Body of pancreas (tissue), 4 donors: ENCODE results near the gene PALM2AKAP2. TPM values are rescaled to one million over a fixed set of nuclear protein-coding genes. Genes with fewer than 3 reads are reported as not detected.

Source experiments
- ATAC-seq: fragments of 150-250 bp; one replicate; pipeline ENCODE4 v1.9.1; 2016
- DNase-seq, 4 donors: peaks; one replicate each; pipeline ENCODE4 v3.0.0-alpha.2; 2019
- H3K27ac ChIP-seq, 4 donors: fragments of 200-600 bp; sonication (generic); 1 replicate in 3 of 4; 2 replicates in 1 of 4; pipeline versions ENCODE4 v1.5.1 to v1.6.1; 2016 to 2019; ENCODE audit warnings: mild to moderate bottlenecking in 1 of 4, mixed read lengths in 1 of 4, moderate library complexity in 1 of 4
- H3K27me3 ChIP-seq, 2 donors: fragments of 200-600 bp; sonication (generic); one replicate each; pipeline ENCODE4 v1.6.0; 2016; ENCODE audit warnings: mild to moderate bottlenecking in 1 of 2
- H3K36me3 ChIP-seq, 2 donors: fragments of 200-600 bp; sonication (generic); replicated peaks in 1 of 2; 2 replicates each; pipeline ENCODE4 v1.5.1; 2016; ENCODE audit warnings: low read depth in 2 of 2; ENCODE audit not compliant: insufficient read depth in 1 of 2
- H3K4me1 ChIP-seq: fragments of 200-600 bp; sonication (generic); one replicate; pipeline ENCODE4 v1.6.0; 2016
- H3K4me3 ChIP-seq, 2 donors: fragments of 200-600 bp; sonication (generic); 1 replicate in 1 of 2; 2 replicates in 1 of 2; pipeline ENCODE4 v1.5.1; 2016 to 2019
- H3K9me3 ChIP-seq, 3 donors: fragments of 200-600 bp; sonication (generic); 1 replicate in 2 of 3; 2 replicates in 1 of 3; pipeline ENCODE4 v1.5.1; 2016
- POLR2A ChIP-seq, 3 donors: fragments of 450-650 bp; IDR thresholded peaks; one replicate each; pipeline ENCODE4 v1.6.1; 2016; ENCODE audit warnings: antibody characterized with exemption in 3 of 3, mild to moderate bottlenecking in 2 of 3
- WGBS, 2 donors: methylation state at CpG; one replicate each; pipeline ENCODE4 v1.1.5; 2017; 5-methylcytosine and 5-hydroxymethylcytosine counted together
- intact Hi-C: fragments of 100-400 bp; cut with DNase I; formaldehyde crosslinking; loops from one replicate; pipeline ENCODE4 v1.15.1; 2023
- total RNA-seq, 2 donors: library from RNA; depleted of rRNA; stranded (reverse); fragments of >200 nt; gene quantifications; one replicate each; pipeline ENCODE4 v1.1.0, GENCODE V29; 2016
- TF ChIP-seq, protein P1 (sequence below), 7 experiments: fragments of 450-650 bp in 4 of 7; fragments of 200-600 bp in 3 of 7; sonication (generic) in 3 of 7; IDR thresholded peaks; one replicate each; pipeline ENCODE4 v1.5.1; 2016 to 2019; ENCODE audit warnings: antibody characterized with exemption in 7 of 7

Gene PALM2AKAP2
- total RNA-seq, 2 donors from 2014 or later: 0.99 to 2.1 TPM

- H3K27me3 ChIP-seq: no peaks in the 10 kb centered on the region
- H3K36me3 ChIP-seq: no peaks in the 10 kb centered on the region
- intact Hi-C loops: no loop called here
- H3K4me3 ChIP-seq: no peak overlapping the region
- 75 to 78% methylated on average over 1 of the region's 1 CpG for WGBS, 2 donors
- no peak for TF ChIP-seq POLR2A (IDR thresholded peaks at IDR 0.05)
- TF ChIP-seq, protein P1, sequence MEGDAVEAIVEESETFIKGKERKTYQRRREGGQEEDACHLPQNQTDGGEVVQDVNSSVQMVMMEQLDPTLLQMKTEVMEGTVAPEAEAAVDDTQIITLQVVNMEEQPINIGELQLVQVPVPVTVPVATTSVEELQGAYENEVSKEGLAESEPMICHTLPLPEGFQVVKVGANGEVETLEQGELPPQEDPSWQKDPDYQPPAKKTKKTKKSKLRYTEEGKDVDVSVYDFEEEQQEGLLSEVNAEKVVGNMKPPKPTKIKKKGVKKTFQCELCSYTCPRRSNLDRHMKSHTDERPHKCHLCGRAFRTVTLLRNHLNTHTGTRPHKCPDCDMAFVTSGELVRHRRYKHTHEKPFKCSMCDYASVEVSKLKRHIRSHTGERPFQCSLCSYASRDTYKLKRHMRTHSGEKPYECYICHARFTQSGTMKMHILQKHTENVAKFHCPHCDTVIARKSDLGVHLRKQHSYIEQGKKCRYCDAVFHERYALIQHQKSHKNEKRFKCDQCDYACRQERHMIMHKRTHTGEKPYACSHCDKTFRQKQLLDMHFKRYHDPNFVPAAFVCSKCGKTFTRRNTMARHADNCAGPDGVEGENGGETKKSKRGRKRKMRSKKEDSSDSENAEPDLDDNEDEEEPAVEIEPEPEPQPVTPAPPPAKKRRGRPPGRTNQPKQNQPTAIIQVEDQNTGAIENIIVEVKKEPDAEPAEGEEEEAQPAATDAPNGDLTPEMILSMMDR (IDR thresholded peaks at IDR 0.05): no peak
- no peak overlapping the region for H3K27ac ChIP-seq
- H3K9me3 ChIP-seq: no peaks in the 10 kb centered on the region
- H3K4me1 ChIP-seq: no peaks in the 10 kb centered on the region
- ATAC-seq: no peak
- DNase-seq: no peak
Measured at GRCh38 chr9:109737295-109737694, 42.7 kb upstream of the PALM2AKAP2 start.

GRCh38 chr9:109739760-109740159 is 40.2 kb upstream of the PALM2AKAP2 start:
- no peaks in the 10 kb centered on the region for H3K4me1 ChIP-seq
- no peaks in the 10 kb centered on the region for H3K27me3 ChIP-seq
- no peaks in the 10 kb centered on the region for H3K36me3 ChIP-seq
- H3K9me3 ChIP-seq: no peaks in the 10 kb centered on the region
- H3K27ac ChIP-seq: no peak overlapping the region
- H3K4me3 ChIP-seq: no peak overlapping the region
- intact Hi-C loops: no loop called here
- no peak for TF ChIP-seq POLR2A (IDR thresholded peaks at IDR 0.05)
- TF ChIP-seq, protein P1 (IDR thresholded peaks at IDR 0.05): no peak
- 52 to 57% methylated on average over 3 of the region's 3 CpGs for WGBS, 2 donors
- no peak for DNase-seq
- no peak for ATAC-seq

- TF ChIP-seq POLR2A (IDR thresholded peaks at IDR 0.05): no peak
- TF ChIP-seq, protein P1 (IDR thresholded peaks at IDR 0.05): no peak
- no peaks in the 10 kb centered on the region for H3K9me3 ChIP-seq
- H3K4me3 ChIP-seq: no peak overlapping the region
- no peaks in the 10 kb centered on the region for H3K36me3 ChIP-seq
- 61 to 65% methylated on average over 2 of the region's 2 CpGs for WGBS, 2 donors
- H3K27me3 ChIP-seq: no peaks in the 10 kb centered on the region
- intact Hi-C loops: no loop called here
- DNase-seq (peak in 1 of 4 donors; percentile 27), ATAC-seq (no peak)
- H3K4me1 ChIP-seq: peaks cover 7% of the 10 kb centered on the region
- H3K27ac ChIP-seq: no peak overlapping the region
Measured at GRCh38 chr9:109742776-109743348, 37.1 kb upstream of the PALM2AKAP2 start.

GRCh38 chr9:109743696-109744095 is 36.3 kb upstream of the PALM2AKAP2 start:
- ATAC-seq (no peak), DNase-seq (no peak)
- 25 to 50% methylated on average over 2 of the region's 2 CpGs for WGBS, 2 donors
- Histone ChIP-seq H3K4me3 (no peak overlapping the region), H3K27ac (no peak overlapping the region), H3K9me3 (no peaks in the 10 kb centered on the region), H3K4me1 (peaks cover 7% of the 10 kb centered on the region), H3K36me3 (no peaks in the 10 kb centered on the region), H3K27me3 (no peaks in the 10 kb centered on the region)
- TF ChIP-seq, protein P1 (IDR thresholded peaks at IDR 0.05): no peak
- TF ChIP-seq POLR2A (IDR thresholded peaks at IDR 0.05): no peak
- intact Hi-C loops: no loop called here
